ENCODE measurements around the gene DET1.
A peak's percentile ranks its signal among the peaks of the same experiment; 100 is the strongest.

DET1 gene

DNA sequence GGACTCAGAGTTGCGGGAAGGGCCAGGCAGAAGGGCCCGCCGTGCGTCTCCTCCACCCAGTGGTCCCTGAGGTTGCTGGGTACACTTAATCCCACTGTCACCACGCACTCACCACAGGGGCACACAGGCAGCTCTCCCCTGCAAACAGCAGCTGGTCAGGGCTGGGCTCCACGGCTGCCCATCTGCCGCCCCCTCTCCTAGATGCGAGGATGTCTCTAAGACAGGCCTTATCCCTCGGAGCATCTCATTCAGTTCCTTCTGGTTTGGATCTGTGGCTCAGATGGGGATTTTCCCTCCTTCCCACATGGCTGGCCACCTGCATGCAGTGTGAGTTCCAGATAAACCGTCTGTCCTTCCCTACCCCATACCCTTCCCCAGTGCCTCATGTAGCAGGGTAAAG lies 52.6 kb downstream of the DET1 start:
- no peak for DNase-seq (ENCODE audit: extremely low read depth, low read depth)
- no peak overlapping the region for H3K4me3 ChIP-seq (replicated peaks; ENCODE audit: low read depth, low read length)
- TF ChIP-seq, protein P1, sequence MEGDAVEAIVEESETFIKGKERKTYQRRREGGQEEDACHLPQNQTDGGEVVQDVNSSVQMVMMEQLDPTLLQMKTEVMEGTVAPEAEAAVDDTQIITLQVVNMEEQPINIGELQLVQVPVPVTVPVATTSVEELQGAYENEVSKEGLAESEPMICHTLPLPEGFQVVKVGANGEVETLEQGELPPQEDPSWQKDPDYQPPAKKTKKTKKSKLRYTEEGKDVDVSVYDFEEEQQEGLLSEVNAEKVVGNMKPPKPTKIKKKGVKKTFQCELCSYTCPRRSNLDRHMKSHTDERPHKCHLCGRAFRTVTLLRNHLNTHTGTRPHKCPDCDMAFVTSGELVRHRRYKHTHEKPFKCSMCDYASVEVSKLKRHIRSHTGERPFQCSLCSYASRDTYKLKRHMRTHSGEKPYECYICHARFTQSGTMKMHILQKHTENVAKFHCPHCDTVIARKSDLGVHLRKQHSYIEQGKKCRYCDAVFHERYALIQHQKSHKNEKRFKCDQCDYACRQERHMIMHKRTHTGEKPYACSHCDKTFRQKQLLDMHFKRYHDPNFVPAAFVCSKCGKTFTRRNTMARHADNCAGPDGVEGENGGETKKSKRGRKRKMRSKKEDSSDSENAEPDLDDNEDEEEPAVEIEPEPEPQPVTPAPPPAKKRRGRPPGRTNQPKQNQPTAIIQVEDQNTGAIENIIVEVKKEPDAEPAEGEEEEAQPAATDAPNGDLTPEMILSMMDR (IDR thresholded peaks at IDR 0.05; ENCODE audit: low read depth, low read length, missing control alignments) = no peak

DNA sequence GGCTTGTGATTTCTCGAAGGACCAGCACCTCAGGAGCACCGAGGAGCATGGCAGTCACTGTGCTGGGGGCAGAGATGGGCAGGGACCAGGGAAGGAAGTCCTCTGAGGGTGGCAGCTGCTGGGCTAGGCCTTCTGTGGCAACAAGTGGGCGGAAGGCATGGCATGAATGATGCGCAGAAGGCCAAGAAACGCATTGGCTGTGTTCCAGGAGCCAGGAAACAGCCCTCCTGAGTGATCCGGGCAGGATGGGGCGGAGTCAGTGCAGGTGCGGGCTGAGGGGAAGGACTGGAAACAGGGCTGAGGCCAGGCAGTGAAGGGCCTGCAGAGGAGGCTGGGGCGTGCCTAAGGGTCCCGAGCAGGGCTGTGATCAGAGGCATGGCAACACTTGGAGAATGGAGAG lies 55.3 kb downstream of the DET1 start:
- no peak overlapping the region for H3K4me3 ChIP-seq (replicated peaks; ENCODE audit: low read depth, low read length)
- no peak for DNase-seq (ENCODE audit: extremely low read depth, low read depth)
- TF ChIP-seq, protein P1 (IDR thresholded peaks at IDR 0.05; ENCODE audit: low read depth, low read length, missing control alignments) = no peak

DNA sequence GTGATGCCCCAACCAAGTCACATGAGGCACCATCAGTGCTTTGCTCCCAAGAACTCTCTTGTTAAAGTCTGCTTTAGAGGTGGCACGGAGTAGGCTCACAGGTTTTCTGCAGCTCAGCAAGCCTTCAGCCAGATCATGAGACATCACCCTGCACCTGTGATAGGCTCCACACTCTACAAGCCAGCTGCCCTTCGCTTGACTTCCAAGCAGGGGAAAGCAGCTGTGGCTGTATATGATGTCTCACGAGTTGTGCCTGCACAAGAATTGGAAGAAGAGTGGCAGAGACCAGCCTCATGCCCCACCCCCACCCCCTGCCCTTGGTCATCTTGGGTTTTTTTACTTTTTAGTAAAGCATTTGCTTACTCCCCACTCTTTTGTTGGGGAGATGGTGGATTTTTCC lies 56.4 kb downstream of the DET1 start:
- no peak overlapping the region for H3K4me3 ChIP-seq (replicated peaks; ENCODE audit: low read depth, low read length)
- DNase-seq (ENCODE audit: extremely low read depth, low read depth) = no peak
- TF ChIP-seq, protein P1 (IDR thresholded peaks at IDR 0.05; ENCODE audit: low read depth, low read length, missing control alignments) = no peak

DNA sequence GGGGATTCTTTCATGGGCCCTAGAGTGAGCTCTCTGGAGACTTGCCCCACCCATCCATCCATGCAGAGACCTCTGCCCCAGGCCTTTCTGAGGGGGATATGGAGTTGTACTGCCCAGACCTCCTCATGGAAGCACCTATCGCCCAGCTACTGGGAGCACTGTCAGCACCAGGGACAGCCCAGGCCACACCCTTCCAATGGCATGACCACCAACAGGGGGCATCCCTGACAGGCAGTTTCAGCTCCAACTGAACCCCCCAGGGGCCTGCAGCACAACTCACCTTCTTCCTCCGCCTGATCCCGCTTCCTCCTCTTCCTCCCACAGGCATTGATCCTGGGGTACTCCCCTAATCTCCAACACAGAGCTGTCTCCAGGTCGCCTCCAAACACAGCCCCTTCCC lies 57.2 kb downstream of the DET1 start:
- no peak for DNase-seq (ENCODE audit: extremely low read depth, low read depth)
- H3K4me3 ChIP-seq (replicated peaks; ENCODE audit: low read depth, low read length) = no peak overlapping the region
- TF ChIP-seq, protein P1 (IDR thresholded peaks at IDR 0.05; ENCODE audit: low read depth, low read length, missing control alignments) = peak; percentile 16

DNA sequence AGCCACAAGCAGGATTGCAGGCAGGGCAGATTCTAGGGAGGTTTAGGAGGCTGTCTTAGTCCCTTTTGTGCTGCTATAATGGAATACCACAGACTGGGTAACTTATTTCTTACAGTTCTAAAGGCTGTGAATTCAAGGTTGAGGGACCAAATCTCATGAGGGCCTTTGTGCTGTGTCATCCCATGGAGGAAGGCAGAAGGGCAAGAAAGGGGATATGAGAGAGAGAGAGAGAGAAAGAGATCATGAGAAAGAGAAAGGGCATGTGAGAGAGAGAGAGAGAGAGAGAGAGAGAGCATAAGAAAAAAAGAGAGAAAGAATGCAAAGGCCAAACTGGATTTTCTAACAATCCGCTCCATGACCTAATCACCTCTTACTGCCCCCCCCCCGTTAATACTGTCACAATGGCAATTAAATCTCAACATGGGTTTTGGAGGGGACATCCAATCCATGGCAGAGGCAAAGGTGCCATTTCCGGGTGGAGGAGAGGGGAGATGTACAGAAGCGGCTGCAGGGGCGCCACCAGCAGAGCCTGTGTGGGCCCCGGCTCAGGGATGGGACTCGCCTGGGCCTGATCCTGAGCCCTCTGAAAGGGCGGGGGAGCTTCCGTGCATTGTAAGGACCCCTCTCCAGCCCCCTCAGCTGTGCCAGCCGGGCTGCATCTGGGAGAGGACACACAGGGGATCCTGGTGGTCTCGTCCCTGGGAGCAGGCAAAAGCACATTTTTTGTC lies 58.5 kb downstream of the DET1 start:
- TF ChIP-seq, protein P1 (IDR thresholded peaks at IDR 0.05; ENCODE audit: low read depth, low read length, missing control alignments) = no peak
- no peak overlapping the region for H3K4me3 ChIP-seq (replicated peaks; ENCODE audit: low read depth, low read length)
- DNase-seq (ENCODE audit: extremely low read depth, low read depth) = no peak

DNA sequence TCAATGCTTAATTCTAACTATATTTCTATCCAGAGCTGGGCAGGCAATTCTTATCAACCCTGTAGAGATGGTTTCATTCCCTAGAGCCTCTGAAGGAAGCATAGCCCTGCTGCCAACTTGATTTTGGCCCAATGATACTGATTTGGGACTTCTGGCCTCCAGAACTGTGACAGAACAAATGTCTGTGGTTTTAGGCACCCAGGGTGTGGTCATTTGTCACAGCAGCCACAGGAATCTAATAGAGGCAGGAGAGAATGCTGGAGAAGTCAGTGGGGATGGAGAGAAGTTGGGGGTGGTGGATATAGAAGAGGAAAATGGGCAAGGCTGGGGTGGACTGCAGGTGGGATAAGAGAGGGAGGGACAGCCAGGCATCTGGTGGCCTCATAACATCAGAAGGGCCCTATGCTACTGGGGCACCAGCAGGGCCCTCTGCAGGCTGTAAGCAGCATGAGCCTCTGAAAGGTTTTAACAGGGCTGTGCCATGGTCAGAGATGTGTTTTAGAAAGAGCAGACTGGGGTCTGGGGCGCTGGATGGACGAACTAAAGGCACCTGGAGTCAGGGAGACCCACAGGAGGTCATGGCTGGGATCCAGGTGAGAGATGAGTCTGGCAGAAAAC lies 59.2 kb downstream of the DET1 start:
- H3K4me3 ChIP-seq (replicated peaks; ENCODE audit: low read depth, low read length) = no peak overlapping the region
- no peak for DNase-seq (ENCODE audit: extremely low read depth, low read depth)
- TF ChIP-seq, protein P1 (IDR thresholded peaks at IDR 0.05; ENCODE audit: low read depth, low read length, missing control alignments) = no peak

Data from HFF-Myc (cell line).